H1 (cell line): ENCODE results near the gene SERPINE2. TPM values are rescaled to one million over a fixed set of nuclear protein-coding genes. Genes with fewer than 3 reads are reported as not detected.

Source experiments
- BCL11A ChIP-seq, 2 experiments: IDR thresholded peaks; one replicate each; pipeline ENCODE4 v1.6.1; 2011; ENCODE audit warnings: low read depth in 2 of 2, low read length in 2 of 2, mild to moderate bottlenecking in 2 of 2
- CBX8 ChIP-seq: fragments of 300-800, 300-1000 bp; sonication (generic); IDR thresholded peaks from 2 replicates; pipeline ENCODE4 v1.7.1; 2016; ENCODE audit warnings: low read depth, low read length, borderline replicate concordance
- CTBP2 ChIP-seq: IDR thresholded peaks from 2 replicates; pipeline ENCODE4 v1.7.0; 2011; ENCODE audit warnings: borderline replicate concordance, mild to moderate bottlenecking, moderate library complexity, mixed read lengths, low read length; ENCODE audit not compliant: insufficient read depth, insufficient read length
- JUN ChIP-seq: IDR thresholded peaks from 2 replicates; pipeline ENCODE4 v1.6.1; 2011; ENCODE audit warnings: low read depth, mild to moderate bottlenecking, improper control_type of control experiment, low read length
- KDM5A ChIP-seq: fragments of 200-600 bp; IDR thresholded peaks from 2 replicates; pipeline ENCODE4 v1.7.1; 2012; ENCODE audit warnings: mild to moderate bottlenecking, low read length, inconsistent platforms, mixed read lengths
- RAD21 ChIP-seq, 2 experiments: IDR thresholded peaks in 1 of 2; conservative IDR thresholded peaks in 1 of 2; 2 replicates each; pipeline ENCODE4 v1.6.1; 2011; ENCODE audit warnings: low read depth in 2 of 2, low read length in 2 of 2, improper control_type of control experiment in 1 of 2, inconsistent platforms in 1 of 2, mild to moderate bottlenecking in 1 of 2, moderate library complexity in 1 of 2
- SAP30 ChIP-seq: fragments of 300-600 bp; sonication (generic); IDR thresholded peaks from 2 replicates; pipeline ENCODE4 v1.7.1; 2012; ENCODE audit warnings: low read length, moderate library complexity, mild to moderate bottlenecking, inconsistent platforms; ENCODE audit not compliant: insufficient read depth, insufficient replicate concordance
- SRF ChIP-seq: IDR thresholded peaks from 2 replicates; pipeline ENCODE4 v1.6.1; 2011; ENCODE audit warnings: mild to moderate bottlenecking, low read depth, low read length, moderate library complexity
- polyA plus RNA-seq, 7 experiments: library from polyadenylated mRNA; depleted of rRNA in 3 of 7; stranded (reverse) in 5 of 7; unstranded in 2 of 7; fragments of >200 nt in 5 of 7; fragments of 200-250 nt in 2 of 7; gene quantifications; 1 replicate in 5 of 7; 2 replicates in 1 of 7; 4 replicates in 1 of 7; pipeline versions ENCODE4 v1.2.1 to v1.2.3, GENCODE V29; 2011 to 2013; ENCODE audit warnings: missing spikeins in 2 of 7, mixed read lengths in 2 of 7
- total RNA-seq: library from RNA; stranded (reverse); fragmentation: NEBNext Ultra II Directional; extraction: Animal tissue kit (Norgen Biotek cat#: 25700); gene quantifications from 2 replicates; pipeline ENCODE4 v1.2.1, GENCODE V29; 2021

The SERPINE2 gene
- total and polyA plus RNA-seq, 2 of the 8 experiments (the other 6 are each of a cell fraction or from before 2014, with no cell fraction given): 26.2 to 76.0 TPM

GRCh38 chr2:223997938-223998337 lies 41.1 kb downstream of the SERPINE2 start (continued):
- no peak for TF ChIP-seq RAD21 (IDR thresholded peaks at IDR 0.05 in 1 of 2, conservative IDR thresholded peaks at IDR 0.05 in 1 of 2; ENCODE audit: low read depth in 2 of 2, low read length in 2 of 2)
- no peak for TF ChIP-seq CBX8
- no peak for TF ChIP-seq JUN
- no peak for TF ChIP-seq KDM5A
- TF ChIP-seq SAP30: no peak
- TF ChIP-seq BCL11A (IDR thresholded peaks at IDR 0.05; ENCODE audit: low read depth in 2 of 2, low read length in 2 of 2): no peak
- TF ChIP-seq SRF: no peak
- no peak for TF ChIP-seq CTBP2
